Upper lobe of left lung (tissue), 6 donors: Measurements from ENCODE around the gene PRKAG2. TPM values are rescaled to one million over a fixed set of nuclear protein-coding genes. Genes with fewer than 3 reads are reported as not detected.

ENCODE experiments used
- ATAC-seq, 2 donors: fragments of 200-7000 bp; cut with Tn5 transposase; one replicate each; pipeline ENCODE4 v1.9.1; 2022; ENCODE audit warnings: mild to moderate bottlenecking in 2 of 2, moderate library complexity in 2 of 2; ENCODE audit not compliant: low FRiP score in 2 of 2
- DNase-seq, 2 donors: peaks; one replicate each; pipeline ENCODE4 v3.0.0-alpha.2; 2019 to 2020
- H3K27ac ChIP-seq, 4 donors: fragments of 200-600 bp; sonication (generic); one replicate each; pipeline ENCODE4 v1.5.1; 2016 to 2019
- H3K27me3 ChIP-seq, 4 donors: fragments of 200-600 bp; sonication (generic); one replicate each; pipeline ENCODE4 v1.5.1; 2017 to 2019
- H3K36me3 ChIP-seq, 4 donors: fragments of 200-600 bp; sonication (generic); one replicate each; pipeline ENCODE4 v1.5.1; 2016 to 2019
- H3K4me1 ChIP-seq, 4 donors: fragments of 200-600 bp; sonication (generic); one replicate each; pipeline ENCODE4 v1.5.1; 2018 to 2019
- H3K4me3 ChIP-seq, 4 donors: fragments of 200-600 bp; sonication (generic); one replicate each; pipeline ENCODE4 v1.5.1; 2017 to 2019; ENCODE audit warnings: mild to moderate bottlenecking in 2 of 4, moderate library complexity in 1 of 4
- H3K9me3 ChIP-seq, 4 donors: fragments of 200-600 bp; sonication (generic); one replicate each; pipeline ENCODE4 v1.5.1; 2018 to 2019
- EP300 ChIP-seq, 4 donors: sonication (generic); formaldehyde crosslinking; IDR thresholded peaks; one replicate each; pipeline ENCODE4 v1.5.1; 2017; ENCODE audit warnings: antibody characterized with exemption in 4 of 4, control low read depth in 2 of 4
- POLR2A ChIP-seq, 4 donors: fragments of 450-650 bp; IDR thresholded peaks; one replicate each; pipeline ENCODE4 v1.5.1; 2016 to 2017; ENCODE audit warnings: antibody characterized with exemption in 4 of 4, mild to moderate bottlenecking in 2 of 4
- POLR2AphosphoS5 ChIP-seq, 2 donors: sonication (generic); formaldehyde crosslinking; IDR thresholded peaks; one replicate each; pipeline ENCODE4 v1.5.1; 2017; ENCODE audit warnings: antibody characterized with exemption in 2 of 2
- WGBS, 2 donors: methylation state at CpG; one replicate each; pipeline ENCODE4 v1.1.5; 2017 to 2018; 5-methylcytosine and 5-hydroxymethylcytosine counted together
- total RNA-seq, 6 donors: library from RNA; depleted of rRNA in 4 of 6; stranded (reverse); fragments of >200 nt in 4 of 6; gene quantifications; one replicate each; pipeline versions ENCODE4 v1.1.0 to v1.2.1, GENCODE V29; 2016 to 2021
- TF ChIP-seq, protein P1 (sequence below), 6 experiments: fragments of 450-650 bp in 4 of 6; fragments of 200-600 bp in 2 of 6; sonication (generic) in 2 of 6; IDR thresholded peaks; one replicate each; pipeline ENCODE4 v1.5.1; 2016 to 2019; ENCODE audit warnings: antibody characterized with exemption in 6 of 6
- donor health status: DM: no; HTN: no; CAD: no; lungs with moderate emphysema.
- donor health status: DM: no; HTN: yes; CAD: no; lungs with severe emphysema.

PRKAG2 gene
- total RNA-seq, 6 donors from 2014 or later = 20.6 to 68.1 (median 29.6) TPM

GRCh38 chr7:151756866-151757265 lies 120.0 kb downstream of the PRKAG2 start:
- Histone ChIP-seq H3K27ac (peak overlapping the region in 1 of 4 donors; percentile 23), H3K27me3 (no peaks in the 10 kb centered on the region), H3K9me3 (no peaks in the 10 kb centered on the region), H3K4me1 (peaks cover 23 to 30% (median 25%) of the 10 kb centered on the region in 4 donors), H3K4me3 (no peak overlapping the region), H3K36me3 (no peaks in the 10 kb centered on the region)
- no peak for ATAC-seq
- 80 to 90% methylated on average over 11 to 13 of the region's 13 CpGs for WGBS, 2 donors
- TF ChIP-seq POLR2A (IDR thresholded peaks at IDR 0.05) (no peak), EP300 (IDR thresholded peaks at IDR 0.05) (no peak), POLR2AphosphoS5 (IDR thresholded peaks at IDR 0.05) (no peak)
- TF ChIP-seq, protein P1, sequence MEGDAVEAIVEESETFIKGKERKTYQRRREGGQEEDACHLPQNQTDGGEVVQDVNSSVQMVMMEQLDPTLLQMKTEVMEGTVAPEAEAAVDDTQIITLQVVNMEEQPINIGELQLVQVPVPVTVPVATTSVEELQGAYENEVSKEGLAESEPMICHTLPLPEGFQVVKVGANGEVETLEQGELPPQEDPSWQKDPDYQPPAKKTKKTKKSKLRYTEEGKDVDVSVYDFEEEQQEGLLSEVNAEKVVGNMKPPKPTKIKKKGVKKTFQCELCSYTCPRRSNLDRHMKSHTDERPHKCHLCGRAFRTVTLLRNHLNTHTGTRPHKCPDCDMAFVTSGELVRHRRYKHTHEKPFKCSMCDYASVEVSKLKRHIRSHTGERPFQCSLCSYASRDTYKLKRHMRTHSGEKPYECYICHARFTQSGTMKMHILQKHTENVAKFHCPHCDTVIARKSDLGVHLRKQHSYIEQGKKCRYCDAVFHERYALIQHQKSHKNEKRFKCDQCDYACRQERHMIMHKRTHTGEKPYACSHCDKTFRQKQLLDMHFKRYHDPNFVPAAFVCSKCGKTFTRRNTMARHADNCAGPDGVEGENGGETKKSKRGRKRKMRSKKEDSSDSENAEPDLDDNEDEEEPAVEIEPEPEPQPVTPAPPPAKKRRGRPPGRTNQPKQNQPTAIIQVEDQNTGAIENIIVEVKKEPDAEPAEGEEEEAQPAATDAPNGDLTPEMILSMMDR (IDR thresholded peaks at IDR 0.05) = no peak
- no peak for DNase-seq

DNA sequence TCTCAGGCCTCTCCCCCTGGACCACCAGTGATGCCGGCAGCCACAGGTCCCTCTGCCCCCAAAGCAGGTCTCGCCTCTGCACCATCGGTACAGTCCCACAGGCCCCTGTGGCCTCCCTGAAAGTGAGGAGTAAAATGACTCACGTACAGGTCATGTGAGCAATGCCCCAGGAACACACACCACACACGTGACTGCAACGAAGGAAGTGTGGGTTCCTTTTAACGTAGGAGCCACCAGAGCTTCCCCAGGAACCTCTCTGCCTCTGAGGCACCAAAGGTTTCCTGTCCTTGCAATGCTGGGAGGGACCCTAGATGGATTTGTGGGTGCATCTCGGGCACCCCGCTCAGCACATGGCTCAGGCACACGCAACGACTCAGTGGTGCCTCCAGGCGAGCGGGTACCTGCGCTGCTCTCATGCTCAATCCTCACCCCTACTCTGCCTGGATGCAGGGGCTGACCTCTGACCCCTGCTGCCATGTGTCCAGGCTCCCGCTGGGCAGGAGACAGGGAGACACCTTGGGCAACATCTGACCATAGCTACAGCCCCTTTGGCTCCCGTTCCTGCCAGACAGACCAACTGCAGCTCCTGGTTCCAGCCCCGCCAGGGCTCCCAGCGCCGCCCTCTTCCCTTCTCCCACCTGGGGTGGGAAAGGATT lies 120.7 kb downstream of the PRKAG2 start:
- 76 to 85% methylated on average over 11 to 19 of the region's 19 CpGs for WGBS, 2 donors
- DNase-seq (peak; percentile 54 to 70), ATAC-seq (peak in 1 of 2 donors; percentile 26)
- Histone ChIP-seq H3K4me1 (peaks cover 23 to 30% (median 25%) of the 10 kb centered on the region in 4 donors), H3K27me3 (no peaks in the 10 kb centered on the region), H3K27ac (peak overlapping the region in 2 of 4 donors; percentile 23 to 63), H3K36me3 (no peaks in the 10 kb centered on the region), H3K9me3 (no peaks in the 10 kb centered on the region), H3K4me3 (no peak overlapping the region)
- TF ChIP-seq POLR2AphosphoS5 (IDR thresholded peaks at IDR 0.05) (no peak), EP300 (IDR thresholded peaks at IDR 0.05) (no peak), POLR2A (IDR thresholded peaks at IDR 0.05) (no peak)
- TF ChIP-seq, protein P1 (IDR thresholded peaks at IDR 0.05) = no peak

- DNase-seq = no peak
- Histone ChIP-seq H3K4me1 (peaks cover 23 to 30% (median 25%) of the 10 kb centered on the region in 4 donors), H3K27me3 (no peaks in the 10 kb centered on the region), H3K4me3 (no peak overlapping the region), H3K9me3 (no peaks in the 10 kb centered on the region), H3K36me3 (no peaks in the 10 kb centered on the region), H3K27ac (peak overlapping the region; percentile 63 to 74 (median 72))
- TF ChIP-seq EP300 (IDR thresholded peaks at IDR 0.05) = no peak
- peak in 1 of 2 donors; percentile 64 for TF ChIP-seq POLR2AphosphoS5 (IDR thresholded peaks at IDR 0.05)
- ATAC-seq = peak; percentile 44 to 52
- WGBS, 2 donors = 78 to 79% methylated on average over 9 to 11 of the region's 11 CpGs
These were observed 121.6 kb downstream of the PRKAG2 start for GRCh38 chr7:151755131-151755801.

DNA sequence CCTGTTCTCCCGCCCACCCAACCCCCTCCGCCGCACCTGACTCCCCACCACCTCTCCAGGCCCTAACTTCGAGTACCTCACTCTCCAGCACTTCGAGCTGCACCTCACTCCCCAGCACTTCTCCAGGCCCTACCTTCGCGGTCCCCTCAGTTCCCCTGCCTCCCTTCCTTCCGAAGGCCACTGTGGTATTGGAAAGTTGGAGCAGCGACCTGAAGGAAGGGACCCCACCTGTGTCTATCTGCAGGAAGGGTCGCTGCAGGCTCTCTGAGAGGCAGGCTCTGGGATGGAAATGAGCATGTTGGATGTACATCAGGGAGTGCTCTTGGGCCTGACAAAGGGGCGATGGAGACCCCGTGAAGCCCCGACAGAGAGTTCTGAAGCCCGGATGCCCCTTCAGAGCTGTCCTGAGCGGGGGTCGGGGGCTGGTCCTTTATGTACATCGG lies 122.2 kb downstream of the PRKAG2 start:
- Histone ChIP-seq H3K27ac (peak overlapping the region; percentile 63 to 74 (median 72)), H3K9me3 (no peaks in the 10 kb centered on the region), H3K4me3 (no peak overlapping the region), H3K36me3 (no peaks in the 10 kb centered on the region), H3K4me1 (peaks cover 23 to 30% (median 25%) of the 10 kb centered on the region in 4 donors), H3K27me3 (no peaks in the 10 kb centered on the region)
- TF ChIP-seq POLR2AphosphoS5 (IDR thresholded peaks at IDR 0.05) (no peak), EP300 (IDR thresholded peaks at IDR 0.05) (no peak), POLR2A (IDR thresholded peaks at IDR 0.05) (no peak)
- TF ChIP-seq, protein P1 (IDR thresholded peaks at IDR 0.05) = no peak
- 81 to 91% methylated on average over 13 to 17 of the region's 17 CpGs for whole genome bisulfite sequencing, 2 donors
- ATAC-seq (no peak), DNase-seq (peak in 1 of 2 donors; percentile 42)

- Histone ChIP-seq H3K9me3 (no peaks in the 10 kb centered on the region), H3K27ac (peak overlapping the region; percentile 63 to 74 (median 72)), H3K36me3 (no peaks in the 10 kb centered on the region), H3K4me3 (no peak overlapping the region), H3K27me3 (no peaks in the 10 kb centered on the region), H3K4me1 (peaks cover 23 to 30% (median 25%) of the 10 kb centered on the region in 4 donors)
- 40 to 45% methylated on average over 13 to 14 of the region's 14 CpGs for WGBS, 2 donors
- ATAC-seq (peak; percentile 89 to 95), DNase-seq (peak; percentile 80 to 93)
- no peak for TF ChIP-seq POLR2A (IDR thresholded peaks at IDR 0.05)
- peak in 1 of 4 donors; percentile 76 for TF ChIP-seq EP300 (IDR thresholded peaks at IDR 0.05)
- TF ChIP-seq, protein P1 (IDR thresholded peaks at IDR 0.05) = peak; percentile 79 to 95 (median 88)
- TF ChIP-seq POLR2AphosphoS5 (IDR thresholded peaks at IDR 0.05) = peak; percentile 79 to 94
These were observed 122.7 kb downstream of the PRKAG2 start for GRCh38 chr7:151754142-151754590.
